PC-9 (cell line): ENCODE data around the gene RIC3.

Experiments
- EZH2 ChIP-seq: fragments of 200-600 bp; sonication (generic); IDR thresholded peaks from 2 replicates; pipeline ENCODE4 v1.8.0; 2017; ENCODE audit warnings: antibody characterized with exemption, low read depth
- TF ChIP-seq, protein P1 (sequence below): fragments of 200-600 bp; sonication (generic); conservative IDR thresholded peaks from 2 replicates; pipeline ENCODE4 v1.6.1; 2017; ENCODE audit warnings: mixed run types, antibody characterized with exemption, mild to moderate bottlenecking, moderate library complexity

DNA sequence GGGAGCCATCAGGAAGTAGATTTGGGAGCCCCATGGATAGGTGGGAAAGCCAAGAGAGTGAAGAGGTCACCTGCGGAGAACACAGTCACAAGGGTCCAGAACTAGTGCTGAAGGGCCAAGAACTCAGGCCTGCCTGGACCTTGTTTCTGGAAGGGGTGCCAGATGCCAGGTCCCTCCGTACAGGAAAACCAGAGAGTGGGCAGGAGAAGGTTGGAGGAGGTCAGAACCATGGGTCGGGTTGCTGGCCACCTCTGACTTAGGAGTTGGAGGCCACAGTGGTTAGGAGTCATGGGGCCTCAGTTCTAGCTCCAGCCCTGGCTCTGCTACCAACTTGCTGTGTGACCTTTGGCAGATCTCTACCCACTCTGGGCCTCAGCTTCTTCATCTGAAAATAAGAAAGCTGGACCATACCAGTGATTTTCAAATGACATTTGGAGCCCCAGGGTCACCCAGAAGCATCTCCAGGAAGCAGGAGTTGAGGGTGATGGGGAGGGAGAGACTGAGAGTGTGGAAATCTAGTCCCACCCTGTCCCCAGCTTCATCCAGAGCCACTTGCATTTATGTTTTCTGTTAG lies 108.6 kb downstream of the RIC3 start:
- TF ChIP-seq, protein P1, sequence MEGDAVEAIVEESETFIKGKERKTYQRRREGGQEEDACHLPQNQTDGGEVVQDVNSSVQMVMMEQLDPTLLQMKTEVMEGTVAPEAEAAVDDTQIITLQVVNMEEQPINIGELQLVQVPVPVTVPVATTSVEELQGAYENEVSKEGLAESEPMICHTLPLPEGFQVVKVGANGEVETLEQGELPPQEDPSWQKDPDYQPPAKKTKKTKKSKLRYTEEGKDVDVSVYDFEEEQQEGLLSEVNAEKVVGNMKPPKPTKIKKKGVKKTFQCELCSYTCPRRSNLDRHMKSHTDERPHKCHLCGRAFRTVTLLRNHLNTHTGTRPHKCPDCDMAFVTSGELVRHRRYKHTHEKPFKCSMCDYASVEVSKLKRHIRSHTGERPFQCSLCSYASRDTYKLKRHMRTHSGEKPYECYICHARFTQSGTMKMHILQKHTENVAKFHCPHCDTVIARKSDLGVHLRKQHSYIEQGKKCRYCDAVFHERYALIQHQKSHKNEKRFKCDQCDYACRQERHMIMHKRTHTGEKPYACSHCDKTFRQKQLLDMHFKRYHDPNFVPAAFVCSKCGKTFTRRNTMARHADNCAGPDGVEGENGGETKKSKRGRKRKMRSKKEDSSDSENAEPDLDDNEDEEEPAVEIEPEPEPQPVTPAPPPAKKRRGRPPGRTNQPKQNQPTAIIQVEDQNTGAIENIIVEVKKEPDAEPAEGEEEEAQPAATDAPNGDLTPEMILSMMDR: no peak
- TF ChIP-seq EZH2: no peak
